Natural killer cell treated with Interleukin-12 subunit alpha and Interleukin-12 subunit beta and Interleukin-15 and Interleukin-18, amount 100 ng/mL, for 72 hours (primary cell): Measurements from ENCODE around the gene PHF21B. TPM values are rescaled to one million over a fixed set of nuclear protein-coding genes. Genes with fewer than 3 reads are reported as not detected.
A peak's percentile ranks its signal among the peaks of the same experiment; 100 is the strongest.

ENCODE experiments used
- ATAC-seq, 2 donors: fragments of 150-1000 bp; cut with Tn5 transposase in 1 of 2; sonication (Bioruptor Pico), chemical (Tn5 transposase) in 1 of 2; 2 replicates each; pipeline ENCODE4 v1.10.0; 2021
- DNase-seq: peaks from one replicate; pipeline ENCODE4 v3.0.0; 2022; ENCODE audit warnings: low spot score
- H3K27ac Mint-ChIP-seq, 2 donors: 1 replicate in 1 of 2; 2 replicates in 1 of 2; pipeline ENCODE4 v1.8.0; 2022; ENCODE audit warnings: mixed read lengths in 2 of 2, mild to moderate bottlenecking in 1 of 2, moderate library complexity in 1 of 2
- H3K27me3 Mint-ChIP-seq, 2 donors: 1 replicate in 1 of 2; 2 replicates in 1 of 2; pipeline ENCODE4 v1.8.0; 2022; ENCODE audit warnings: mixed read lengths in 2 of 2
- H3K36me3 Mint-ChIP-seq: one replicate; pipeline ENCODE4 v1.8.0; 2022; ENCODE audit warnings: mixed read lengths
- H3K4me1 Mint-ChIP-seq, 2 donors: 1 replicate in 1 of 2; 2 replicates in 1 of 2; pipeline ENCODE4 v1.8.0; 2022; ENCODE audit warnings: low read depth in 2 of 2, mixed read lengths in 2 of 2, mild to moderate bottlenecking in 1 of 2
- H3K4me3 Mint-ChIP-seq: one replicate; pipeline ENCODE4 v1.8.0; 2022; ENCODE audit warnings: mixed read lengths
- H3K9me3 Mint-ChIP-seq: 2 replicates; pipeline ENCODE4 v1.8.0; 2022; ENCODE audit warnings: mixed read lengths
- total RNA-seq, 2 donors: library from RNA; stranded (reverse); gene quantifications; one replicate each; pipeline ENCODE4 v1.2.3, GENCODE V29; 2022

Gene PHF21B
- total RNA-seq, 2 donors from 2014 or later = 0.36 TPM; not detected in 1

DNA sequence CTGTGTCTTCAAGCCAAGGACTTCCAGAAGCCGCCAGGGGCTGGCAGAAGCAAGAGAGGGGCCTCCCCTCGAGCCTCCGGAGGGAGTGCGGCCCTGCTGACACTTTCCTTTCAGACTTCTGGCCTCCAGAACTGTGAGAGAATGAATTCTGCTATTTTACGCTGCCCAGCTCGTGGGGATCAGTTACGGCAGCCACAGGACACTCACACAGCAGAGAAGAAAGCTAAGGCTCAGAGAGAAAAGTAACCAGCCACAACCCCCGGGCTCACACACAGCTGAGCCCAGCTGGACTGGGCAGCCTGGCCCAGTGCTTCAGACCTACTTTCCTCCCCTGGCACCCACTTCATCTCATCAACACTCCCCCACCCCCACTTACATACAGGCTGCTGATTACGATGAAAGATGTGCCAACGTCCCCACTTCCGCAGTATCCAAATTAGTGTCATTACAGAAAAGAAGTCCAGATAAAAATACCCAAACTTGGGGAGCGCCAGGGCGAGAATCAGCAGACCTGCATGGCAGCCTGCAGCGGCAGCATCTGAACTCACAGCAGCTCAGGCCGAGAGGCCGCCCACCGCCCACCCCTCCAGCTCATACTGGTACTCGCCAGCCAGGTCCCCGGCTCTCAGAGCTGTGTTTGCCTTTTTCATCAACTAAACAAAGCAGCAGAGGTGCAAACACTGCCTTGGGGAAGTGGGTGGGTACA, 15.3 kb downstream of the PHF21B start:
- ATAC-seq (no peak), DNase-seq (no peak)
- Mint-ChIP-seq H3K9me3 (no peaks in the 10 kb centered on the region), H3K36me3 (no peaks in the 10 kb centered on the region), H3K4me1 (no peaks in the 10 kb centered on the region), H3K27ac (no peak overlapping the region), H3K27me3 (peaks cover 12 to 28% of the 10 kb centered on the region in 2 donors), H3K4me3 (no peak overlapping the region)

DNA sequence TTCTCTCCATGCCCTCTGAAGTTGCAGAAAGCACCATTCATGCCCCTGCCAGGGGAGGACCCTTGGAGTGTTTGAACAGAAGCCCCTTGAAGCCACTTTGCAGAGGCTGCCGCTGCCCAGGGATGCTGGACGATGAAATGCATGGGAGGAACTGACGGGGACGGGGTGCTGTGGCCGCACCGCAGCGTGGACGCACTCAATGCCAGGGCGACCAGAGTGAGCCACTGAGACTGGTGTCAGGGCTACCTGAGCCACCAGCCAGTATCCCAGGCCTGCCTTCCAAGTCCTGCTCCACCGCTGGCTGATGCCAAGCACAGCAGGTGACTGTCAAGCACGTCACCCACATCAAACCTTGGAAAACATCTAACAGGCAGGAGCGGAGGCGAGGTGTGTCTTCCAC, 17.6 kb downstream of the PHF21B start:
- DNase-seq = no peak
- no peaks in the 10 kb centered on the region for H3K36me3 Mint-ChIP-seq
- no peak overlapping the region for H3K4me3 Mint-ChIP-seq
- ATAC-seq = no peak
- no peaks in the 10 kb centered on the region for H3K9me3 Mint-ChIP-seq
- H3K27ac Mint-ChIP-seq = no peak overlapping the region
- H3K27me3 Mint-ChIP-seq = peaks cover 11 to 33% of the 10 kb centered on the region in 2 donors
- no peaks in the 10 kb centered on the region for H3K4me1 Mint-ChIP-seq

GRCh38 chr22:44991218-44991617, 18.6 kb downstream of the PHF21B start:
- H3K27ac Mint-ChIP-seq = no peak overlapping the region
- no peaks in the 10 kb centered on the region for H3K9me3 Mint-ChIP-seq
- H3K4me3 Mint-ChIP-seq = no peak overlapping the region
- no peaks in the 10 kb centered on the region for H3K4me1 Mint-ChIP-seq
- DNase-seq (no peak), ATAC-seq (no peak)
- H3K36me3 Mint-ChIP-seq = no peaks in the 10 kb centered on the region
- H3K27me3 Mint-ChIP-seq = peaks cover 5 to 24% of the 10 kb centered on the region in 2 donors

DNA sequence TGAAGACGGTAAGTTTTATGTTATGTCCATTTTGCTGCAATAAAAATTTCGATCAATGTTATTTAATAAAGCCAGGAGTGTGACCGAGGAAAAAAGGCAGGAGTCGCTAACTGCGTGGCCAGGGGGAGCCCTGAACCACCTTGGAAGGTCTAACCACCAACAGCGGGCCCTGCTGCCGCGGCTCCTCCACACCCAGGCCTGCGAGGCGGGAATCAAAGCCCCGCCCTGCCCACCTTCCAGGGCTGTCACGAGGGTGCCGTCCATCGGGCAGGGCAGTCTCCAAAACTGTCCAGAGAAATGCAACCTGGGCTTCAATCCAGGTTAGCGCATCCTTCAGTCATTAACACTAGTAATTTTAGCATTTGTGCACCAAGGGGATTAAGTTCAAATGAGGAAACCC, 19.0 kb downstream of the PHF21B start:
- H3K36me3 Mint-ChIP-seq = no peaks in the 10 kb centered on the region
- no peak overlapping the region for H3K4me3 Mint-ChIP-seq
- H3K4me1 Mint-ChIP-seq = no peaks in the 10 kb centered on the region
- H3K27ac Mint-ChIP-seq = no peak overlapping the region
- DNase-seq (no peak), ATAC-seq (no peak)
- no peaks in the 10 kb centered on the region for H3K9me3 Mint-ChIP-seq
- H3K27me3 Mint-ChIP-seq = peaks cover 5 to 23% of the 10 kb centered on the region in 2 donors

- no peaks in the 10 kb centered on the region for H3K9me3 Mint-ChIP-seq
- no peak for ATAC-seq
- H3K27me3 Mint-ChIP-seq = peaks cover 5 to 23% of the 10 kb centered on the region in 2 donors
- no peak for DNase-seq
- no peaks in the 10 kb centered on the region for H3K4me1 Mint-ChIP-seq
- H3K27ac Mint-ChIP-seq = no peak overlapping the region
- no peaks in the 10 kb centered on the region for H3K36me3 Mint-ChIP-seq
- H3K4me3 Mint-ChIP-seq = no peak overlapping the region
Measured at GRCh38 chr22:44990328-44990727, 19.5 kb downstream of the PHF21B start.

DNA sequence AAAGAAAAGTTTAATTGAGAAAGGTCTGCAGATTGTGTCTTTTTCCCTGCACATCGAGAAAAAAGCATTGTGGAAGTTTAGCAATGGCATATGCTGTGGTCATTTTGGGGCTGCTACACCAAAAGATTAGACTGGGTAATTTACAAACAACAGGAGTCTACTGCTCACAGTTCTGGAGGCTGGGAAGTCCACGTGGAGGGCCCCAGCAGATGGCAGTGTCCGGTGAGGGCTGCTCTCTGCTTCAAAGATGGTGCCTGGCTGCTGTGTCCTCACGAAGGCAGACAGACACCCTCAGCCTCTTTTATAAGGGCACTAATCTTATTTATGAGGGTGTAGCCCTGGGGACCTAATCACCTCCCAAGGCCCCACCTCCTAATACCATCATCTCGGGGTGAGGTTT, 21.1 kb downstream of the PHF21B start:
- Mint-ChIP-seq H3K4me1 (no peaks in the 10 kb centered on the region), H3K27me3 (peaks cover 5 to 23% of the 10 kb centered on the region in 2 donors), H3K9me3 (peaks cover 5% of the 10 kb centered on the region), H3K36me3 (no peaks in the 10 kb centered on the region), H3K4me3 (no peak overlapping the region), H3K27ac (no peak overlapping the region)
- DNase-seq (no peak), ATAC-seq (no peak)

- no peak overlapping the region for H3K27ac Mint-ChIP-seq
- DNase-seq (no peak), ATAC-seq (no peak)
- H3K4me3 Mint-ChIP-seq = no peak overlapping the region
- peaks cover 5 to 23% of the 10 kb centered on the region in 2 donors for H3K27me3 Mint-ChIP-seq
- H3K4me1 Mint-ChIP-seq = no peaks in the 10 kb centered on the region
- peaks cover 5% of the 10 kb centered on the region for H3K9me3 Mint-ChIP-seq
- no peaks in the 10 kb centered on the region for H3K36me3 Mint-ChIP-seq
Measured at GRCh38 chr22:44986926-44987325, 22.9 kb downstream of the PHF21B start.

- Mint-ChIP-seq H3K27me3 (peaks cover 5 to 24% of the 10 kb centered on the region in 2 donors), H3K27ac (no peak overlapping the region), H3K4me1 (no peaks in the 10 kb centered on the region), H3K4me3 (no peak overlapping the region), H3K9me3 (peaks cover 5% of the 10 kb centered on the region), H3K36me3 (no peaks in the 10 kb centered on the region)
- DNase-seq (no peak), ATAC-seq (no peak)
Measured at GRCh38 chr22:44985906-44986527, 23.8 kb downstream of the PHF21B start.

DNA sequence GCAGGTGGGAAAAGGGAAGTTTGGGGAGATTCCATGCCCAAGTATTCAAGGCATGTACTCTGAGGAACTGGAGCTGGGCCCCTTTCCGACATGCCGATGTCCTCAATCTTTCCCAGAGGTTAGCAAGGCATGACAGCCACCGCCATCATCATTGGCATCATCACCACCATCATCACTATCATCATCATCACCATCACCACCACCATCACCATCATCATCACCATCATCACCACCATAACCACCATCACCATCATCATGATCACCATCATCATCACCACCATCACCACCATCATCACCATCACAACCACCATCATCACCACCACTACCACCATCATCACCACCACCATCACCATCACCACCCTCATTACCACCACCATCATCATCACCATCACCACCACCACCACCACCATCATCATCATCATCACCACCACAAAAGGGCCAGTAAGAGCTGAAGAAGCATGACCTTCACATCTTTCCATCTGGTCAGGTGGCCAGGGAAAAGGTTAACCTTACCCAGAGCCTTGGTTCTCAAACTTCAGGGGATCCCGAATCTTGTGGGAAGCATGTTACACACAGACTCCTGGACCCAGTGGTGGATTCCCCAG, 25.8 kb downstream of the PHF21B start:
- Mint-ChIP-seq H3K4me3 (no peak overlapping the region), H3K27ac (no peak overlapping the region), H3K9me3 (peaks cover 5% of the 10 kb centered on the region), H3K27me3 (peaks cover 8 to 27% of the 10 kb centered on the region in 2 donors), H3K4me1 (no peaks in the 10 kb centered on the region), H3K36me3 (no peaks in the 10 kb centered on the region)
- no peak for DNase-seq
- ATAC-seq = no peak

GRCh38 chr22:44982445-44982844, 27.4 kb downstream of the PHF21B start:
- no peaks in the 10 kb centered on the region for H3K36me3 Mint-ChIP-seq
- DNase-seq (no peak), ATAC-seq (no peak)
- H3K4me3 Mint-ChIP-seq = no peak overlapping the region
- H3K4me1 Mint-ChIP-seq = no peaks in the 10 kb centered on the region
- H3K27ac Mint-ChIP-seq = no peak overlapping the region
- H3K9me3 Mint-ChIP-seq = peaks cover 5% of the 10 kb centered on the region
- peaks cover 7 to 15% of the 10 kb centered on the region in 2 donors for H3K27me3 Mint-ChIP-seq

- no peaks in the 10 kb centered on the region for H3K4me1 Mint-ChIP-seq
- DNase-seq (no peak), ATAC-seq (no peak)
- H3K4me3 Mint-ChIP-seq = no peak overlapping the region
- peaks cover 7 to 15% of the 10 kb centered on the region in 2 donors for H3K27me3 Mint-ChIP-seq
- H3K36me3 Mint-ChIP-seq = no peaks in the 10 kb centered on the region
- no peak overlapping the region for H3K27ac Mint-ChIP-seq
- peaks cover 5% of the 10 kb centered on the region for H3K9me3 Mint-ChIP-seq
Measured at GRCh38 chr22:44981857-44982256, 27.9 kb downstream of the PHF21B start.

DNA sequence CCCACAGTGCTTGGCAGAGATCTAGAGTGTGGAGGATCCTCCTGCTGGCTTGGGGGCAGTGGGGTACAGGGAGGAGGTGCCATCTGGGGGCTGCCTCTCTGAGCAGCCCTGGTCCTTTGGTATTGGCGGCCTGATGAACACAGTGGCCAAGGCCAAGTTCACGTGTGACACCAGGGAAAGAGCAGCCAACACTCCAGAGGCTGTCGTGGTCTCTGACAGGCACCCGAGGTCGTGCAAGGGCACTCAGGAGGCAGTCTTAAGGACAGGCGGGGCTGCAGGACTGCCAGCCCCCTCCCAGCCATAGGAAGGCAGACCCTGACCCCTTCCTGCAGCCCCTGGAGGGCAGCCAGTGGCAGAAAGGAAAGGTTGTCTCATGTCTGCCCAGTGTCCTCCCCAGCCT, 30.7 kb downstream of the PHF21B start:
- DNase-seq = no peak
- no peak overlapping the region for H3K4me3 Mint-ChIP-seq

GRCh38 chr22:44975427-44976262, 34.2 kb downstream of the PHF21B start:
- peak; percentile 72 to 81 for ATAC-seq
- H3K27me3 Mint-ChIP-seq = peaks cover 10% of the 10 kb centered on the region in 2 donors
- no peaks in the 10 kb centered on the region for H3K4me1 Mint-ChIP-seq
- DNase-seq = peak; percentile 73
- no peaks in the 10 kb centered on the region for H3K36me3 Mint-ChIP-seq
- no peak overlapping the region for H3K4me3 Mint-ChIP-seq
- no peak overlapping the region for H3K27ac Mint-ChIP-seq
- H3K9me3 Mint-ChIP-seq = no peaks in the 10 kb centered on the region

More for the DNA sequence above, 30.7 kb downstream of the PHF21B start:
- peak in 1 of 2 donors; percentile 34 for ATAC-seq
- no peaks in the 10 kb centered on the region for H3K4me1 Mint-ChIP-seq
- no peaks in the 10 kb centered on the region for H3K36me3 Mint-ChIP-seq
- peaks cover 5% of the 10 kb centered on the region for H3K9me3 Mint-ChIP-seq
- H3K27me3 Mint-ChIP-seq = peaks cover 7 to 15% of the 10 kb centered on the region in 2 donors
- no peak overlapping the region for H3K27ac Mint-ChIP-seq
